Effector CD8-positive, alpha-beta T cell (primary cell): ENCODE data around the gene COL25A1.

Source experiments
- DNase-seq: peaks from one replicate; lab custom pipeline; 2025; lab: John Stamatoyannopoulos, UW

Gene COL25A1

GRCh38 chr4:109291707-109292238, 10.7 kb downstream of the COL25A1 start:
- no peak for DNase-seq

GRCh38 chr4:109290918-109291317, 11.5 kb downstream of the COL25A1 start:
- no peak for DNase-seq

GRCh38 chr4:109278594-109279031, 23.8 kb downstream of the COL25A1 start:
- no peak for DNase-seq

- DNase-seq: no peak
These were observed 25.9 kb downstream of the COL25A1 start for GRCh38 chr4:109276482-109277095.

GRCh38 chr4:109275066-109275745, 27.3 kb downstream of the COL25A1 start:
- DNase-seq: no peak

GRCh38 chr4:109266891-109267290, 35.6 kb downstream of the COL25A1 start:
- DNase-seq: no peak

- no peak for DNase-seq
These were observed 36.2 kb downstream of the COL25A1 start for GRCh38 chr4:109266236-109266635.

- no peak for DNase-seq
These were observed 38.7 kb downstream of the COL25A1 start for GRCh38 chr4:109263721-109264120.

GRCh38 chr4:109256818-109257217, 45.6 kb downstream of the COL25A1 start:
- no peak for DNase-seq

- DNase-seq: no peak
These were observed 47.6 kb downstream of the COL25A1 start for GRCh38 chr4:109254845-109255244.

GRCh38 chr4:109251396-109251795, 51.1 kb downstream of the COL25A1 start:
- no peak for DNase-seq

- no peak for DNase-seq
These were observed 54.0 kb downstream of the COL25A1 start for GRCh38 chr4:109248322-109248900.

- no peak for DNase-seq
These were observed 58.6 kb downstream of the COL25A1 start for GRCh38 chr4:109243871-109244270.

GRCh38 chr4:109238746-109239145, 63.7 kb downstream of the COL25A1 start:
- no peak for DNase-seq

- DNase-seq: no peak
These were observed 66.8 kb downstream of the COL25A1 start for GRCh38 chr4:109235683-109236082.

GRCh38 chr4:109234596-109234995, 67.9 kb downstream of the COL25A1 start:
- no peak for DNase-seq

GRCh38 chr4:109233570-109233969, 68.9 kb downstream of the COL25A1 start:
- DNase-seq: no peak

GRCh38 chr4:109232681-109233080, 69.8 kb downstream of the COL25A1 start:
- no peak for DNase-seq

- DNase-seq: no peak
These were observed 71.1 kb downstream of the COL25A1 start for GRCh38 chr4:109231331-109231730.

- no peak for DNase-seq
These were observed 73.4 kb downstream of the COL25A1 start for GRCh38 chr4:109229028-109229427.

GRCh38 chr4:109218288-109218687, 84.2 kb downstream of the COL25A1 start:
- DNase-seq: no peak

GRCh38 chr4:109216085-109216696, 86.3 kb downstream of the COL25A1 start:
- no peak for DNase-seq

GRCh38 chr4:109215506-109215905, 87.0 kb downstream of the COL25A1 start:
- DNase-seq: no peak
